Stimulated activated CD4-positive, alpha-beta T cell treated with anti-CD3 and anti-CD28 coated beads, Interleukin-2, amount 100 ng/mL, for 24 hours (primary cell): ENCODE measurements around the gene ACVR1.
"Not testable (repeated sequence)": the region's sequence is repeated elsewhere in the genome, so short reads cannot be mapped to it uniquely, and the experiment has no call there.

Experiments
- DNase-seq, 2 donors: peaks; one replicate each; pipeline ENCODE4 v3.0.0-alpha.2; 2020

ACVR1 gene

DNA sequence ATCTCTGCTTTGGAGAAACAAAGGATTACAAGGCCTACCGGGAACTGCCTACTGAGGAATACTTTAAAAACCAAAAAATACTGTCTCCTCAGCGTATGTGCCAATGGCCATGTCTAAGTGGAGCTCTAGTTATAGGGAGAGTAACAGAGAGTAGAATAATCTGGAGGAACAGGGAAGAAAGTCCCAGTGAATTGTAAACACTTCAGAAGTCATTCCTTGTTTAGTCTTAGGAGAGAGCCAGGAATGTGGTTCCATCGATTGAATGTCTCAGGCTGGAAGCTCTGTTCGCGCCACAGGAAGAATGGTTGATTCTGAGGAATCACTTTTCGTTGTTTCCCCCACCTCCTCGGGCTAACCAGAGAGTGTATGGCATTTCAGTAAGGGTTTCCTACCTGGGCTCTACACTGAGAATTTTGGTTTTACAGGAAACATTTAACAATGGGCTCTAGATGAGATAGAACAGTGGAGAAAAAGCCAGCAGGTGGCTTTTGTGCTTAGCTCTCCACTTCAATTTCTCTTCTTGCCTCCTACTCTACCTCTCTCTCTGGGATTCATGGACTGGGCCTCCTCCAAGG is 88.7 kb downstream of the ACVR1 start:
- DNase-seq = no peak

DNA sequence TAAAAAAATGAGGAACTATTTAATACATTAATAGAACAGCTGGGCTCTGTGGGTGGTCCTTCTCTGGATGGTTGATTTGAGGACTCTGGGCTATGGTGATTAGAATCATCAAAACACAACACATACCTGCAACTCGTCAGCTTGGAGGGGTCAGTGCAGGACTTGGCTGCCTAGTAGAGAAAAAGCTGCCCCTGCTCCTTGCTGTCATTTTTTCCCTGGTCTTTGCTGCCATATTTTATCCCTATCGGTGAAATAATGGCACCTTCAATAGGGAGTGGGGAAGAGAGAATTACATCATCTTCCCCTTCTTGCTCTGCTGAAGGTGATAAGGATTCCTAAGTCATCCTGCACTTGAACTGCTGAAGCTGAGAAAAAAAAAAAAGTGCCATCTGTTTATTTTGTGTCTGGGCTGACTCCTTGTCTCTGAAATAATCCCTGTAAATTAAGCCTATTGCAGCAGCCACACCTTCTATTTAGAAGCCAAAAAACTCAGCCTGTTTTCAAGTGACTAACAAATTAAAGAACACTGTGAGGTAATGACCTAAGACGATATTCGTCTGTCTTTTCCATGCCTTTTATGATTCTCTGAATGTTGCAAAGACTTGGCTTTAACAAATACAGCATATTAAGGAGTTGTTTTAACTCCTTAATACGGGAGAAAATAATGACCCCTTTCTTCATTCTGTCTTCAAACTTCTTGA is 89.3 kb downstream of the ACVR1 start:
- DNase-seq = no peak

DNA sequence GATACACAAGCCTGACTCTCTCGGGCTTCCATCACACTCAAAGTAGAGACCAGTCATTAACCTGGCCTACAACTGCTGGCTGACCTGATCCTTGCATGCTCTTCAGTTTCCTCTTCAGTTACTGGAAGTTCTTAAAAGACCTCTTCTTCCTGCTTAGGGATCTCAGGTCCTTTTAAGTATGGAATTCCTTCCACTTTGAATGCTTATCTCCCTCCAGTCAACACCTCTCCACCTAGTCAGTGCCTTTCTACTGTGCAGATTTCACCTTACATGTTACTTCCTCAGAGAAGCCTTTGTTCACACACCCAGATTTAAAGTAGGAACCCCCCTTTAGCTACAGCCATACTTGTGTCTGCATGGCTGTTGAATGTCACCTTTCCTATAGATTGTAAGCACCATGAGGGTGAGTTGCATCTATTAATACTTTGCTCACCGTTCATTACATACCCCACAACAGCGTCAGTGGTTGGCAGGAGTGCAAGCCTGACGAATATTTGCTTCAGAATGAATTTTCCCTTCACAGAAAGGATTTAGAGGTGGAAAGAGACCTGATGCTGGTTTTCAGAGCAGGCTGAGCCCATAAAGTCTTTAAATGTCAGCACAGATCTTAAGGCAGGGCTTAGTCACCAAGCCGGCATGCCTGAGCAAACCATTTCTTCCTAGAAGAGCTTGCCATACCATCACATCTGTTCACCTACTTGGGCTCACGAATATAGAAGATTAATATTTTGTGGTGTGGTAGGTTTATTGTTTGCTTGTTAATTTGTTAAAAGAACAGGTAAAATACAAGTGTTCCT is 90.1 kb downstream of the ACVR1 start:
- no peak for DNase-seq

DNA sequence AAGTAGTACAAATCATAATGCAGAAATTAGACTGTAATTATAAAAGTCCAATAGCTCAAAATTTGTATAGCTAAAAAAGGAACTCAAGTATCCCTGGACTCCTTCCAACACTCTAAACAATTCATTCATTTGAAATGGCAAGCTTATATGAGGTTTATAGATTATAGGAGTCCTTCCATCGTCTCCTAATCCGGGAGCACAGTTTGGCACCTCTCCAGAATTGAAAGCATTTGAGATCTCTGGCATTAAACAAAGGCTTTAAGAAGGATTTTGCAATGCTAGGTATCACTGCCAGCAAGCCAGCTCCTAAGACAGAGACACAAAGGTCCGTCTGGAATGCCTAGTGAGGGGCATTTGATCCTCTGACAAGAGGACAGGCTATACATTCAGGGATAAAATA is 90.9 kb downstream of the ACVR1 start:
- no peak for DNase-seq

DNA sequence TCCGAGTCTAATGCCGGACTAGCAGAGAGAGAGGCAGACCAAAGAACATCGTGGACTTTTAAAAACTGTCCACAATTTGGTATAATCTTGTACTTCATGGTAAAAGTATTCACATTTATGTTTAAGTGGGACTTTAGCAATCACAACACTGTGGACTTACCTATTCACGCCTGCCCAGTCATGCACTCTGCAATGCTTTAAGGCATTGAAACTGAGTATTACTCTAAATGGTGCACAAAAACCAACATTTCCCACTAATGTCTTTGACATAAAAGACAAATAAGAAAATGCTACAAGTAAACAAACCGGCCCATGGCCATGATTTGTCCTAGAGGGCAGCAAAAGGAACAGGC is 91.3 kb downstream of the ACVR1 start:
- no peak for DNase-seq

DNA sequence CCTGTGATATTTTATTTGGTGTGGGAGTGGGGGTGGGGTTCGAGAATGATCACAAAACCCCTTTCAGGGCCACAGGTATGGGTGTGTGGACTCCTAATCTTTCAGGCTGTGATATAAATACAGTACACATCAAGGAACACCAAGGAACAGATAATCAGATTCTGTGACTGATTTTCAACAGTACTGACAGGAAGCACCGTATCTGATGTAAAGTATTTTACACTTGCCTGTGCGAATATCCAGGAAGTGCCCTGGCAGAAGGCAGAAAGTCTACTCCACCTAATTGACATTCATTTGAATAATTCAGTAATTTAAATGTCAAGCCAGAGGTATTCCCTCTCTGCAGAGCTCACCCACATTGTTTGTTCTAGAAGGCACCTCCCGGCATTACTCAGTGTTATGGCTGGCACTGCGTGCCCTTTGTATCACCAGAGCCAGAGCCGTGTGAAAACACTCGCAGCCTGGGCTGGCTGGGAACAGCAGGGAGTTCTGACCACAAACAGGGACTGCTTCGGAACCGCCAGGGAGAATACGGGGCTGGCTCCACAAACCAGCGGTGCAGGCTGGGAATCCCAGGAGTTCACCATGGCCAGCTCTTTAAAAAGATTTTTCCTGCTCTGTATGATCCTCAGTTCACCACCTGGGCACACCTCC is 91.8 kb downstream of the ACVR1 start:
- peak in 1 of 2 donors; percentile 21 for DNase-seq

DNA sequence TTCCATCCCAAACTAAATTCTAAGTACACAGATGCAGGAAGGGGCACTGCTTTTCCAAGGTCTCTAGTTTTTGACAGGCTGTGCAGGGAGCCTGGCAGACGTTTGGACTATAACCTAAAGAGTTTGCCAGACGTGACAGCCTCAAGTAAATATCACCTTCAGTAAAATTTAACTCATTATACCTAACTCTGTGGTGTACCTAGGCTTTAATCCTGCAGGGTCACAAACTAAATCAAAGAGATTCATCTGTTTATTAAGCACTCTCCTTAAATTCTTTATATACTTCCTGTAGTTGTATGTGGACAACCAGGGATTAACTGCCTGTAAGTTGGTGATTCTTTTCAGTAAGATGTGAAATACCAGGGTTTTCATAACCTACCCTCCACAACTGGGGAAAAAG is 92.9 kb downstream of the ACVR1 start:
- DNase-seq = no peak

DNA sequence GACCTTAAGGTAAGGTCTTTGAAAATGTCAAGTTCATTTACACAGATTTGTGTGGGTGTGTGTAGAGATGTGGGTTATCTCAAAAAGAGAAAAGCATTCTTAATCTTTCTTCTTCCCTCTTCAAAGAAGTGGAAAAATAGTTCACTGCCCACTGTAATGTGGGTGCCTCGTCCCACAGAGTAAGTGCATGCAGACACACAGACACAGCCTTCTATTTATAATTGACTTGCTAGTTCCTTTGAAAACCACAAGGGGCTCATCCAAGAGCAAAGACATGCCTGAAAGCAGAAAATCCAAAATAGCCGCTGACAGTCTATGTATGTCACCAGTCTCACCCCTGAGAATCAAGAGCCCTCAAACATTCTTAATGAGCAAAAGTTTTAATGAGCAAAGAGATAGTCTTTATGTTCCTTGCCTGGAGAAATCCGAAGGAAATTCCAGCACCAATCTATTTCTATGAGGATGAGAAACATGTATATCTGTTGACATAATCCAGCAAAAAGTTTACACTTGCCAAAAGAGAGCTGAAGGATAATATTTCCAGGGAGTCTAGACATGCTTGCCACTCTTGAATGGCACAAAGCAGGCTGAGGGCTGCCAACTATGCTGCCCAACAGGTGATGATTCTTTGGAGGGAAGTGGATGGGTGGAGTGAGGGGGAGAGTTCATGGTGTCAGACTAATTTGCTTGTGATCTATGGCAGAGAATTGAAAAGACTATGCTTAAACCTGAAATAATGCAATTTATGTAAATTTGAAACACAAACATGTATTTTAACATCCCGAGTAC is 93.9 kb downstream of the ACVR1 start:
- no peak for DNase-seq

DNA sequence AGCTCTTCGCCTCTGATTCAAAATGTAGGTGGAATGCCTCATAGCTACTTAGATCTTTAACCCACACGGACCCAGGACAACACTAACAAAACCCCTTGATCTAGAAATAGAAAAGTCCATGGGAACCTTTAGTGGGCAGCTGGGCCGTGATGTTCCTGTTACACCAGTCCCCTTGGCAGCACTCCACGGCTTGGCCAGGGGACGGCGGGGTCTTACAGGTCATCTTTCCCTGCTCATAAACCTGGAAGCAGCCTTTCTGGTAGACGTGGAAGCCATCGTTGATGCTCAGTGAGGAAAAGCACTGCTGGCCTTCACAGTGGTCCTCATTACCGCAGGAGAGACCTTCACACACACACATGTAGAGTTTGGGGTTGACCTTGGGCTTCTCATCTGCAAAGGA is 95.9 kb downstream of the ACVR1 start:
- DNase-seq = no peak

DNA sequence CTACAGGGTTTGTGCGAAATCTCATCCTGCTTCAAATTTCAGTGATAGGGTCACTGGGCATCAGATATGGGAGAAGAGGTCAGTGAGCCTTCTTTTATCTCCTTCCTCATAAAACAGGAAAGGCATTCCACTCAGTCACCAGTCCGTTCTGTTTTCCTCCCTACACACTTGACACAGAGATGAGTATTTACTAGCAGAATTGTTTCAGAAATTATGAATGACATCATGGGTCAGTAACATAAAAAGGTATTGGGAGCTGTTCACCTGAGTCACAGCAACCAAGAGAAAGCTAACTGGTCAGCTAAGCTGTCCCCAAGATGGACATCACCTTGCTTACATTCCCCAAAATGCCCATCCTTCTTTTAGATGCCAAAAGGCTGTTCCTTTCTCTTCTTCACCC is 96.3 kb downstream of the ACVR1 start:
- DNase-seq = no peak

DNA sequence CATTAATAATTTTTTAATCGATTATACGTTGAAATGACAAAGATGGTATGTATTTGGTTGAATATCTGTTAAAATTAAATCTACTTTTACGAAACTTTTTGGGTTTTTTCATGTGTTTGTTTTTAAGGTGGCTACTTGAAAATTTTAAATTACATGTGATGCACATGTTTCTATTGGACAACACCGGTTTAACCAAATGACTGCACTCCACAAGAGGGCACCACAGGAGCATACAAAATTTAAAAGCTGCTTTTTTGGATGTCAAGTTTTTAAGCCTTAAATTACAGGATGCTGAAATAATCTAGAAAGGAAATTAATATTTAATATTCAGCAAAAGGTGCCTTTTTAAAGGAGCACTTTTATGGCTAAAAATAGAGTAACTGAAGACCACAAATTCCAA is 98.7 kb downstream of the ACVR1 start:
- DNase-seq = peak; percentile 57 to 62

DNA sequence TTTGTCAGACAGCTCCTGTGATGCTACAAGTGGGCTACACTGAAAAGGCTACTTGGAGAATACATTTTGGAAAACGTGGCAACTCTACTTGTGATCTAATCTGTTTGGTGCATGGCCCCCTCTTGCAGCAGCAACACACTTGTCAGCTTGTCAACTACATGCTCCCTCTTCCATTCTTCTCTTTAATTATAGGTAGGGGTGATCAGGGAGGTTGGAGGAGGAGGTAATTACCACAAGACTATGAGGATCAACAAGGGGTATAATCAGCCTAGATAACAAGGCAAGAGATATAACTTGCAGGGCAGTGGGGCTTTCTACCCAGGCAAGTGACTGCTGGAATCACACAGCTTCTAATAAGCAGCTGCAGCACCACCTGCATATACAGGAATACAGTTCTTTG is 104.9 kb downstream of the ACVR1 start:
- DNase-seq = no peak

DNA sequence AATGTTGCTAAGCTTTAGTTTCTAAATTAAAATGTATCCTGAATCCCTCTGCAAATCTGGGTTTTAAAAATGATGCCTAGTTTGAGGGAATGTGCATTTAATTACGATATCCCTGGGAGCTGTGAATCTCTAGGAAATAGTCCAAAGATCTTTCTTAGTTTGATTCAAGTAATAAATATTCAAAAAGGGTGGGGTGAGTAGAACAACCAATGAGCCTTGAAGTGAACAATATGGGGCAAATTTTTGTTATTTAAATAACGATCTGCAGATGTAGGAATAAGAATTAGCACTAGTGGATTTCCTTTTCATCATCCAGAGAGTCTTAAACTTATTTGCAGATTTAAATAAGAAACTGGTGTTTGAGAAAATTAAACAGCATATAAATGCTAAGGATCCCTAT is 106.3 kb downstream of the ACVR1 start:
- no peak for DNase-seq

DNA sequence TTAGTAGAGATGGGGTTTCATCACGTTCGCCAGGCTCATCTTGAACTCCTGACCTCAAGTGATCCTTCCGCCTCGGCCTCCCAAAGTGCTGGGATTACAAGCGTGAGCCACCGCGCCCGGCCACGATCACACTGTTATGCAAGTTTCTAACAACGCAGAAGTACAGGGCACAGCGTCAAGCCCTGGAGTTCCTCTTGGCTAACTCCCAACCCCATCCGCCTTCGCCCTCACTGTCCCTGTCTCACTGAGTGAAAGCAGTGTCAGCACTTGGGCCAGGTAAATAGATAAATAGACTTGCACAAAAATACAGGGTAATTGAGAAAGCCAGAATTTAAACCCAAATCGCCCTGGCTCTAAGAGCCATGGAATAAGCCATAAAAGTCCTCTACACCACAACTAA is 111.7 kb downstream of the ACVR1 start:
- DNase-seq = no peak

DNA sequence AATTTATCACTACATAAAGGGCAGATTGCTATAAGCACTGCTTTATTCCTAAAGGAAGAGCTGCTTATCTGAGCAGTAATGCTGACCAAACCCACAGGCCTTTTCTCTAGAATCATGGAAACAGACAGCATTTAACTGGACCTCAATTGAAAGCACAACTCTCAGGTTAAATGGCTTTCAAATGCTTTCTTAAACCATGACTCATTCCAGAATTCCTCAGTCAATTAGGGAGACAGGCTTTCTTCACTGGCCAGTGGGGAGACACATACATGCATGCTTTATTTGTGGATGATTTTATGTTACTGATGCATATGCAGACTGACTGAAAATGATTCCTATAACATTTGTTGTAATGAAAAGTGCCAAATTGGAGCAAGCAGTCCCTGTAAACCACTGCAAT is 114.6 kb downstream of the ACVR1 start:
- DNase-seq = no peak

DNA sequence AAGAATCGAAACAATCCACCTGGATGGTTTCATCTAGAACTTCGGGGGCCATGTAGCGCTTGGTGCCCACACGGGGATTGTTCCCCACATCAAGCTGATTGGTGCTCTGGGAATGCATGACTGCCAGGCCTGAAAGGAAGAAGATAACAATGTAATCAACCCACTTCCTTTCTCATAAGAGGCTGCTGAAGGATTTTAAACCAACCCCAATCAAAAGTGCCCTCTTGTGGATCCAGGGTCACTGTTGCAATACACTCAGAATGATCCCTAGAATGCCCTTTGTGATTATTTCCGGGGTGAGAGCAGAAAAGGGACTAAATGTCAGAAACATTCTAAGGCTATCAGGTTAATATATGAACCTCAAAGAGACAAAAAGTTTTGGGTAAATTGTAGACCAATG is 115.2 kb downstream of the ACVR1 start:
- no peak for DNase-seq

DNA sequence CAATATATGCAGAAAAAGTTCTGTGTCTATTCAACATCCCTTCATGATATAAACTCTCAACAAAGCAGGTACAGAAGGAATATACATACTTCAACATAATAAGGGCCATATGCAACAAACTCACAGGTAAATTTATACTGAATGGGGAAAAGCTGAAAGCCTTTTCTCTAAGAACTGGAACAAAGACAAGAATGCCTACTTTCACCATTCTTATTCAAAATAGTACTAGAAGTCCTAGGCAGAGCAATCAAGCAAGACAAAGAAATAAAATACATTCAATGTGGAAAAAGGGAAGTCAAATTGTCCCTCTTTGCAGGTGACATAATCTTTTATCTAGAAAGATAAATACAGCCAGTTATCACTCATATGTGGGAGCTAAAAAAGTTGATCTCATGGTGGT is 116.3 kb downstream of the ACVR1 start:
- no peak for DNase-seq

DNA sequence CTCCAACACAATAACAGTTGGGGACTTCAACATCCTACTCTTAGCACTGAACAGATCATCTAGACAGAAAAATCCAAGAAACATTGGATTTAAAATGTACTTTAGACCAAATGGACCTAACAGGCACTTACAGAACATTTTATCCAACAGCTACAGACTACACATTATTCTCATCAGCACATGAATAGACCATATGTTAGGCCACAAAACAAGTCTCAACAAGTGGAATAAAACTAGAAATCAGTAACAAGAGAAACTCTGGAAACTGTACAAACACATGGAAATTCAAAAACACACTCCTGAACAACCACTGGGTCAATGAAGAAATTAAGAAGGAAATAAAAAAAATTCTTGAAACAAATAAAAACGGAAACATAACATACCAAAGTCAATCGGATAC is 117.5 kb downstream of the ACVR1 start:
- DNase-seq = no peak

DNA sequence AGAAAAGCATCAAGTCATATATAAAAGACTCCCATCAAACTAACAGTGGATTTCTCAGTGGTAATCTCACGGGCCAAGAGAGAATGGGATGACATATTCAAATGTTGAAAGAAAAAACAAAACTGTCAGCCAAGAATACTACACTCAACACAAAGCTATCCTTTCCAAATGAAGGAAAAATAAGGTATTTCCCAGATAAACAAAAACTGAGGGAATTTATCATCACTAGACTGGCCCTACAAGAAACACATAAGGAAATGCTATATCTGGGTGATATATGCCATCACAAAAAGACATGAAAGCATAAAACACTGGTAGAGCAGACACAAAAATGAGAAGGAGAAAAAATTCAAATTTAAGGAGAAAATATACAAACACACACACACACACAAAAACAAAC is 118.6 kb downstream of the ACVR1 start:
- DNase-seq = no peak

DNA sequence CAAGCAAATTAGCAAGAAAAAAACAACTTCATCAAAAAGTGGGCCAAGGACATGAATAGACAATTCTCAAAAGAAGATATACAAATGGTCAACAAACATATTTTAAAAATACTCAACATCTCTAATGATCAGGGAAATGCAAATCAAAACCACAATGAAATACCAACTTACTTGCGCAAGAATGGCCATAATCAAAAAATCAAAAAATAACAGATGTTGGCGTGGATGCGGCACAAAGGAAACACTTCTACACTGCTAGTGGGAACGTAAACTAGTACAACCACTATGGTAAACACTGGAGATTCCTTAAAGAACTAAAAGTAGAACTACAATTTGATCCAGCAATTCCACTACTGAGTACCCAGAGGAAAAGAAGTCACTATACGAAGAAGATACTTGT is 119.7 kb downstream of the ACVR1 start:
- DNase-seq = not testable (repeated sequence)

DNA sequence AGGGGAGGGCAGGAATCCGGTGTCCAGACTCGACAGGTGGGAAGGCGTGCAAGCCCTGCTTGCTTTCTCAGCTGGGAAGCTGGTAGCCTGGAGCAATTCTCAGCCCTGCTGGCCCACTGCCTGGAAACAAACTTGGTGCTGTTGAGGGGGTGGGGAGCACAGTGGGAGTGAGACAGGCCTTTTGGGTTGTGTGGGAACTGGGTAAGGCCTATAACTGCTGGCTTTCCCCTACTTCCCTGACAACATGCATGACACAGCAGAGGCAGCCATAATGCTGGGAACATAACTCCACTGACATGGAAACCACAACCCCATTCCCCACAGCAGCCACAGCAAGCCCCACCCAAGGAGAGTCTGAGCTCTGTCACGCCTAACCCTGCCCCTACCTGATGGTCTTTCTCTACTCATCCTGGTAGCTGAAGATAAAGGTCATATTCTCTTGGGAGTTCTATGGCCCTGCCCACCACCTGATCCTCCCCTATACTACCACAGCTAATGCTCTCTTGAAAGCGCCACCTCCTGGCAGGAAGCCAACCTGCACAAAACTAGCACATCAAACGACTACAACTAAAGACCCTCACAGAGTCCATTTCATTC is 124.6 kb downstream of the ACVR1 start:
- DNase-seq = peak; percentile 26 to 39

DNA sequence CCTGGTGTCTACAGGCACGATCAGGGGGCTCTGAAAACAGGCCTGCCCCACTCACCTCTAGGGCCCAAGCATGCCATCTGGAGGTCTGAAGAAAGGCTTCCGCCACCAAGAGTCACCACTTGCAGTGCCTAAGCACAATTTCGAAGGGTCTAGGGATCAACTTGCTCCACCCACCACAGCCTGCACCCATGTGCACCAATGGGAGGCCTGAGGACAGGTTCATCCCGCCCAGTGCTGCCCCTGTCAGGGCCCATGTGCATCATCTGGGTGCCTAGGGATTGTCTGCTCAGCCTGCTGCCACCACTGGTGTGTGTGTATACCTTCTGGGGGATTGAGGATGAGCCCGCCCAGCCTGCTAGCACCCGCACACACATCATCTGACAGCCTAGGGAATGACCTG is 126.4 kb downstream of the ACVR1 start:
- DNase-seq = no peak
